ENCODE data around the gene KHDRBS1.
"Not testable (repeated sequence)": the region's sequence is repeated elsewhere in the genome, so short reads cannot be mapped to it uniquely, and the experiment has no call there.

The KHDRBS1 gene

DNA sequence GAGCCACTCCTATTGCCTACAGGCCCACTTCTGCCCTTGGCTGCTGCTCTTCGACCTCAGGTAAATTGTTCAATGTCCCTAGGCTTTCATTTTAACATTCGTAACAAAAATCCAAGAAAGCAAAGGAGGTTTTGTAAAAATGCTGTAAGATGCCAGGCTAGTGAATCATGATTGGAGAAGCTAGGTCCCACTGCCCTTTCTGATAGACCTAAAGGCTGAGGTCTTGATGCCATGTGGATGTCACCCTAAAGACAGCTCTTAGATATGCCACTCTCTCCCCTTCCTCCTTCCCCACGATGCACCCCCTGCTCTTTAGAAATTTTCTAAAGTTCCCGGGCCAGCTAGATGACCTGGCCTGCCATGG is 49.2 kb downstream of the KHDRBS1 start:
- peak overlapping the region; percentile 51 for H3K9ac ChIP-seq (ENCODE audit: low read depth, low read length, poor library complexity, severe bottlenecking)
- H3K4me2 ChIP-seq (ENCODE audit: low read depth, low read length, poor library complexity, severe bottlenecking), result peak overlapping the region; percentile 61
- peak overlapping the region; percentile 40 for H3K4me3 ChIP-seq (ENCODE audit: low read length, poor library complexity, severe bottlenecking)

DNA sequence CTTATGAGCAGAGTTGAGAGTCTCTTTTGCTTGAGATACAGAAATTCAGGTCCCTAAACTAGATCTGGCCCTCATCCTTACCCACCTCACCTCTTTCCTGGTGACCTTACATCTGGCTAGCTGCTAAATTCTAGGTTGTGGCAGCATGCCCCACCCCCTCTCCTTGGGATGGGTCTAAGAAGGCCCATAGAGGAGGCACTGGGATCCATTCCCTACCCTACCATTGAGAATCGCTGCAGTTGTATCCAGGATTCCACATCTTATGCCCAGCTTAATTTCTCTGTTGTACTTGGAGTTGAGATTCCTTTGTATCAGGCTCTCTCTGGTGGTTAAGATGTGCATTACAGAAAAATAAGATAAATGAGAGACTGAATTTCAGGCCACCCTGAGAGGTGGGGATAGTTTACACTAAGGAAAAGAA is 49.6 kb downstream of the KHDRBS1 start:
- Histone ChIP-seq H3F3A (ENCODE audit: low read depth) (peaks cover 21% of the 10 kb centered on the region), H3K36me3 (ENCODE audit: insufficient read depth, low read length) (peaks cover 42% of the 10 kb centered on the region; the same call in 1 of the 2 replicates), H3K4me1 (ENCODE audit: insufficient read depth, low read length, poor library complexity, severe bottlenecking) (peaks cover 26% of the 10 kb centered on the region), H2AFZ (ENCODE audit: low read length) (no peak overlapping the region), H3K9me3 (ENCODE audit: insufficient read depth, low read depth, low read length) (no peaks in the 10 kb centered on the region), H3K4me3 (ENCODE audit: low read length, poor library complexity, severe bottlenecking) (peak overlapping the region; percentile 40), H3K9ac (ENCODE audit: low read depth, low read length, poor library complexity, severe bottlenecking) (peak overlapping the region; percentile 51), H3K79me2 (ENCODE audit: insufficient read depth, low read length) (no peaks in the 10 kb centered on the region), H4K20me1 (ENCODE audit: insufficient read depth, low read length, poor library complexity, severe bottlenecking) (peaks cover 8% of the 10 kb centered on the region), H3K4me2 (ENCODE audit: low read depth, low read length, poor library complexity, severe bottlenecking) (peak overlapping the region; percentile 61), H3K9me2 (replicated peaks; ENCODE audit: low read depth, low read length) (no peaks in the 10 kb centered on the region), H3K27me3 (ENCODE audit: insufficient read depth, low read length, poor library complexity, severe bottlenecking) (no peaks in the 10 kb centered on the region)
- no peak for TF ChIP-seq EZH2phosphoT487 (IDR thresholded peaks at IDR 0.05; ENCODE audit: borderline replicate concordance)
- TF ChIP-seq, protein P1, sequence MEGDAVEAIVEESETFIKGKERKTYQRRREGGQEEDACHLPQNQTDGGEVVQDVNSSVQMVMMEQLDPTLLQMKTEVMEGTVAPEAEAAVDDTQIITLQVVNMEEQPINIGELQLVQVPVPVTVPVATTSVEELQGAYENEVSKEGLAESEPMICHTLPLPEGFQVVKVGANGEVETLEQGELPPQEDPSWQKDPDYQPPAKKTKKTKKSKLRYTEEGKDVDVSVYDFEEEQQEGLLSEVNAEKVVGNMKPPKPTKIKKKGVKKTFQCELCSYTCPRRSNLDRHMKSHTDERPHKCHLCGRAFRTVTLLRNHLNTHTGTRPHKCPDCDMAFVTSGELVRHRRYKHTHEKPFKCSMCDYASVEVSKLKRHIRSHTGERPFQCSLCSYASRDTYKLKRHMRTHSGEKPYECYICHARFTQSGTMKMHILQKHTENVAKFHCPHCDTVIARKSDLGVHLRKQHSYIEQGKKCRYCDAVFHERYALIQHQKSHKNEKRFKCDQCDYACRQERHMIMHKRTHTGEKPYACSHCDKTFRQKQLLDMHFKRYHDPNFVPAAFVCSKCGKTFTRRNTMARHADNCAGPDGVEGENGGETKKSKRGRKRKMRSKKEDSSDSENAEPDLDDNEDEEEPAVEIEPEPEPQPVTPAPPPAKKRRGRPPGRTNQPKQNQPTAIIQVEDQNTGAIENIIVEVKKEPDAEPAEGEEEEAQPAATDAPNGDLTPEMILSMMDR (conservative IDR thresholded peaks at IDR 0.05; ENCODE audit: low read length), result peak; percentile 75

More for the DNA sequence above, 49.2 kb downstream of the KHDRBS1 start:
- H3K27me3 ChIP-seq (ENCODE audit: insufficient read depth, low read length, poor library complexity, severe bottlenecking), result no peaks in the 10 kb centered on the region
- H3K79me2 ChIP-seq (ENCODE audit: insufficient read depth, low read length), result no peaks in the 10 kb centered on the region
- peaks cover 21% of the 10 kb centered on the region for H3F3A ChIP-seq (ENCODE audit: low read depth)
- no peak overlapping the region for H2AFZ ChIP-seq (ENCODE audit: low read length)
- no peaks in the 10 kb centered on the region for H3K9me2 ChIP-seq (replicated peaks; ENCODE audit: low read depth, low read length)
- no peaks in the 10 kb centered on the region for H3K9me3 ChIP-seq (ENCODE audit: insufficient read depth, low read depth, low read length)
- TF ChIP-seq EZH2phosphoT487 (IDR thresholded peaks at IDR 0.05; ENCODE audit: borderline replicate concordance), result no peak
- TF ChIP-seq, protein P1 (conservative IDR thresholded peaks at IDR 0.05; ENCODE audit: low read length), result no peak
- peaks cover 8% of the 10 kb centered on the region for H4K20me1 ChIP-seq (ENCODE audit: insufficient read depth, low read length, poor library complexity, severe bottlenecking)
- H3K4me1 ChIP-seq (ENCODE audit: insufficient read depth, low read length, poor library complexity, severe bottlenecking), result peaks cover 26% of the 10 kb centered on the region
- H3K36me3 ChIP-seq (ENCODE audit: insufficient read depth, low read length), result peaks cover 47% of the 10 kb centered on the region; the same call in 1 of the 2 replicates

DNA sequence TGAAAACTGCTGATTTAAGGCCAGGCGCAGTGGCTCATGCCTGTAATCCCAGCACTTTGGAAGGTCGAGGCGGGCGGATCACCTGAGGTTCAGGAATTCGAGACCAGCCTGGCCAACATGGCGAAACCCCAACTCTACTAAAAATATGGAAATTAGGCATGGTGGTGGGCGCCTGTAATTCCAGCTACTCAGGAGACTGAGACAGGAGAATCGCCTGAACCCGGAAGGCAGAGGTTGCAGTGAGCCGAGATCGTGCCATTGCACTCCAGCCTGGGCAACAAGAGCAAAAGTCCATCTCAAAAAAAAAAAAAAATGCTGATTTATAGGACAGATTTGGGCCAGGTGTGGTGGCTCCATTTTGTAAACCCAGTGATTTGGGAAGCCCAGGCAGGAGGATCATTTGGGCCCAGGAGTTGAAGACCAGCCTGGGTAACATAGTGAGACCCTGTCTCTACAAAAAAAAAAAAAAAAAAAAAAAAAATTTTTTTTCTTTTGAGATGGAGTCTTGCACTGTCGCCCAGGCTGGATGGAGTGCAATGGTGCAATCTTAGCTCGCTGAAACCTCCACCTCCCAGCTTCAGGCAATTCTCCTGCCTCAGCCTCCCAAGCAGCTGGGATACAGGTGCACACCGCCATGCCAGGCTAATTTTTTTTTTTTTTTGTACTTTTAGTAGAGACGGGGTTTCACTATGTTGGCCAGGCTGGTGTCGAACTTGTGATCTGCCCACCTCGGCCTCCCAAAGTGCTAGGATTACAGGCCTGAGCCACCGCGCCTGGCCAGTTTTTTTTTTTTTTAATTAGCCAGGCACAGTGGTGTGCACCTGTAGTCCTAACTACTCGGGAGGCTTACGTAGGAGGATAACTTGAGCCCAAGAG is 52.2 kb downstream of the KHDRBS1 start:
- peaks cover 20% of the 10 kb centered on the region for H3F3A ChIP-seq (ENCODE audit: low read depth)
- H3K79me2 ChIP-seq (ENCODE audit: insufficient read depth, low read length); H3K27me3 ChIP-seq (ENCODE audit: insufficient read depth, low read length, poor library complexity, severe bottlenecking); H2AFZ ChIP-seq (ENCODE audit: low read length); H3K9me3 ChIP-seq (ENCODE audit: insufficient read depth, low read depth, low read length); H3K9ac ChIP-seq (ENCODE audit: low read depth, low read length, poor library complexity, severe bottlenecking); H4K20me1 ChIP-seq (ENCODE audit: insufficient read depth, low read length, poor library complexity, severe bottlenecking); H3K4me3 ChIP-seq (ENCODE audit: low read length, poor library complexity, severe bottlenecking); H3K9me2 ChIP-seq (replicated peaks; ENCODE audit: low read depth, low read length): not testable (repeated sequence)
- peaks cover 26% of the 10 kb centered on the region for H3K4me1 ChIP-seq (ENCODE audit: insufficient read depth, low read length, poor library complexity, severe bottlenecking)
- H3K36me3 ChIP-seq (ENCODE audit: insufficient read depth, low read length), result peaks cover 16% of the 10 kb centered on the region; the same call in 1 of the 2 replicates
- peak overlapping the region; percentile 38 for H3K4me2 ChIP-seq (ENCODE audit: low read depth, low read length, poor library complexity, severe bottlenecking)

All from Loucy (cell line).